GF-D8 (cell line): ENCODE results near the gene FAM170B.

ENCODE experiments used
- DNase-seq: peaks from one replicate; lab custom pipeline; 2025; lab: John Stamatoyannopoulos, UW

The FAM170B gene

DNA sequence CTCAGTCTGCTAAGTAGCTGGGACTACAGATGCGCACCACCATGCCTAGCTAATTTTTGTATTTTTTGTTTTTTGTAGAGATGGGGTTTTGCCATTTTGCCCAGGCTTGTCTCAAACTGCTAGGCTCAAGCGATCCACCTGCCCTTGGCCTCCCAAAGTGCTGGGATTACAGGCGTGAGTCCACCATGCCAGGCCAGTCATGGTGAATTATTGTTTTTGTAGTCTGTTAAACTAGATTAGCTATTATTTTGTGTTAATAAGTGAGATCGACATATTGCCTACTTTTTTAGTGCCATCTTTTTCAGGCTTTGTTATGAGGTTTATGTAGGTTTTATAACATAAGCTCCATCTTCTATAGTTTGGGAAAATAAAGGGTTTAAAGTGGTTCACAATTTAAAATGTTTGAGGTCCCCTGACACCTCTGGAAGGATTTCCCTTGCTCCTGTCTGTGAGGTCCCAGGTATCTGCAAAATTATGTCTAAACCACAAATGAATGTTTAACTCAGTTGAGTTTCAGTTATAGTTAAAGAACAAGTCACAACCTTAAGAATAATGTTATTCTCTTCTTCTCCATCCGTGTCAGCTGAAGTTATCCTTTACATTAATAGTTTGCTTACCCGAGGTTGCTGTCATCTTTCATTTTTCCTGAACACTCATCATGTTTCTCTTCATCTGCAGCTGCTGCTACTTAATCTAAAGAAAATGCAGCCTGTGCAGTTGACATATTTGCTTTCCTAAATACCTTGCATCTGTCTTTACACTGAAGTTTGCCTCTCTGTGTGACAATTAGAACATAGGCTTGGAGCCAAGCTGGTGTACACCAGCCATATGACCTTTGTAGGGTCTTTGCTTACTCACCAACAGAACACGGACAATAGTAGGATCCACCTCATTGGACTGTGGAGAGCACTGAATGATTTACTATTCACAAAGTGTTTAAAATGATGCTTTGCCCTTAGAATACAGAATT lies 9.6 kb downstream of the FAM170B start:
- DNase-seq: no peak

DNA sequence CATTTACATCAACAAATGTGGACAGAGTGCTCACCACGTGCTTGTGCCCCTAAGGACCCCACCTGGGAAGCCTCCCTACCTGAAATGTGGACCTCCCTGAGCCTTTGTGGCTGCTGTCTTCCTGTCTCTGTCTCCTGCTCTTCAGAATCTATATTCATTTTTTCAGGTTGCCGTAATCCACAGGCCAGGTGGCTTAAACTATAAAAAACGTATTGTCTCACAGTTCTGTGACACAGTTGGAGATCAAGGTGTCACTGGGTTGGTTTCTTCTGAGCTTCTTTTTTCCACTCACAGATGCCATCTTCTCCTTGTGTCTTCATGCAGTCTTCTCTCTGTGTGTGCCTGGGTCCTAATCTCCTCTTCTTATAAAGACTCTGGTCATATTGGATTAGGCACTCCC lies 12.9 kb downstream of the FAM170B start:
- no peak for DNase-seq

DNA sequence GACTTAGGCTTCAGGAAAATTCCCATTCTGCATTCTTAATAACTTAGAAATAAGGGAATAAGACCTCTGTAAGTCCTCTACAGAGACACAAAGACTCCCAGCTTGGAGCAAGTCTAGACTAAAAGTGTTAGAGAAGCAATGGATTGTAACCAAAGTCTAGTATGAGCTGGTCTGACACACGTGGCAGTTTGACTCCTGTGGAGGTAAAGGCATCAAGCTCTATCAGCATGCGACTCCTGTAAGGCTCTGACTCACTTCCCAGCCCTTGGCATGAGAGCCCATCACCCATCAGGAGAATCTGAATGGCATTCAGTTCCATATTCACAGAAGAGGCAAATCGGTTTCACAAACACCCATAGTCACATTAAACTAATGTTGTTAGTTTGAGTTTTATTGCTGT lies 14.1 kb downstream of the FAM170B start:
- no peak for DNase-seq

DNA sequence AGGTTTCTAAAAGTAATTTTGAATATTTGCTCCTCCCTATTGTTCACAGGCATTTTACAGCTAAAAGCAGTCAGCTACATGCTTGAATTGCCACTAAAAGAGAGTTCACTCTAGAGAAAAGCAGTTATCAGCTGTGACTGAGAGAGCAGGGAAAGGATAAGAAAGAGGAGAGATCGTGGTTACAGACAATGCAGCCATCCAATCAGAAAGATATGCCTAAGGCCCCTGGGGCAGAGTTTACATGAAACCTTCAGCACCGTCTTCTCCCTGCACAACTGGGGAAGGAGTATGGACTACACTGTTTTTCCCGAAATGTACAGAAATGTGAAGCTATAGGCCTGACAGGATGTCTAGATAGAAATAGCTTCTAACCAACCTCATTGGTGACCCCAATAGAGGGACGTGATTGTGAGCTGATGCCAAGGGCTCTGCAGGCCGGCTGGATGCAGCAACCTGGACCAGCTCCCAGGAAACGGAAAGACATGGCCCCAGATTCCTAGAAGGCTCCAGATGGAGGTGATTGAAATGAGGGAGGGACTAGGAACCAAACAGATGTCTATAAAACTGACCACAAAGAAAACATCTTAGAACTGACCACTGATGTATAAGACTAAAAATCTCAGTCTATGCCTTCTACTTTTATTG lies 15.3 kb downstream of the FAM170B start:
- no peak for DNase-seq

DNA sequence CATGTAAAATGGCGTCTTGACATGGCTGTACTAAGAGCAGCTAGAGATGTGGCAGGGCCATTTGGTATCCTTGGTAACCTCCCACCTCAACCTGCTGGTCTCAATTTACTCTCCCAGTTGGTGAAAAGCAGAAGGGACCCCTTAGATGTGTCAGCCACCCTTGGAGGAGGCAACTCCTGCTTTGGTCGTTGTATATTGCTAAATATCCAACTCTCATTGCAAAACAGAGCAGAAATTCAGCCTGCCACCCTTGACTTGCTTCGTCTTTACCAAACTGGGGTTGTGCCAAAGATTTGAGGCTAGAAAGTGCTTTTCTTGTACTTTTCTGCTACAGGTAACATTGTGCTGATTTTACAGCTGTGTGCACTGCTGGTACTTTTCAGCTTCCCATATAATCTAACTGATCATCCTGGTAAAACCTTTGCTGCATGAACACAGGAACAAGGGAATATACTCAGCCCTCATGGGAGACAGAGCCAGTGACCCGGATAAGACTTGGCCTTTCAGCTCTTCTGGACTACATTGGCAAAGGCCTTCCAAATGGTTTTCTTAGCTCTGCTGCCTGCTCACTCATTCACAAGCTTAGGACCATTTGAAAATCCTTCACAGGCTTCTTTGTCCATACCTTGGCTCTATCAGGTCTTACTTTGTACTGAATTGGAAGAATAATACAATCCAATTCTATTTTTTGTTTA lies 16.3 kb downstream of the FAM170B start:
- no peak for DNase-seq

DNA sequence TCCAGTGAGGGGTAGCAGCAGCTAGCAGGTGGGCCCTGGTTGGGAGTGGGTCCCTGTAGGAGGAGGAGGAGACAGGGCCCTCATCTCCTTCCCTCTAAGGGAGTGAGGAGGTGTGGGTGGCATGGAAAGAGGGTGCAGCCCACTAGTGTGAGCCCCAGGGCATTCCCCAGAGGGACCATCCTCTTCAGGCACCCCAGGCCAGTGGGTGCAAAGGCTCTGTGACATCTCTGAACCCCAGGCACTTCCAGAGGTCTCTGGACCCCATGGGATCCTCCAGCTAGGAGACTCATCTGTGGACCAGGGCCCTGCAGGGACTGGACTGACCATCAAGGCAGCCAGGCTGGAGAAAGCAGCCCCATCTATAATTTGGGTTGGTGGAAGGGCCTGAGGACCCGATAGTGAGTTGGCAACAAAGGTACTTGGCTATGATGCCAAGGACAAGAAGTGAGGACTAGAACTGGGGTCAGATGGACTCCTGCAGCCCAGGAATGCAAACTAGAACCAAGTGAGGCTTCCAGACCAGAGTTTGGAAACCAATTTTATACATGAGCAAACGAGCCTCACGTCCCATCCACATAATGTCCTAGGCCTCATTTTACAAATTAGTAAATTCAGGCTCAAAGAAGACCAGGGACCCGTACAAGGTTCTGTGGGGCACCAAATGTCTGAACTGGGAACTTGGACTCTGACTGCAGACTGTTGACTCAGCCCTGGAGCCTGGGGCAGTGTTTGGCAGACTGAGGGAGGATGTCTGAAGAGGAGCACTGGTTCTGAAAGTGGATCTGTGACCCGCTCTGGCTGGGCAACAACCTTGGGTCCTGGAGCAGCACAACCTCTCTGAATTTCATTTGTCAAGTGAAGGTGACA lies 17.1 kb downstream of the FAM170B start:
- no peak for DNase-seq

DNA sequence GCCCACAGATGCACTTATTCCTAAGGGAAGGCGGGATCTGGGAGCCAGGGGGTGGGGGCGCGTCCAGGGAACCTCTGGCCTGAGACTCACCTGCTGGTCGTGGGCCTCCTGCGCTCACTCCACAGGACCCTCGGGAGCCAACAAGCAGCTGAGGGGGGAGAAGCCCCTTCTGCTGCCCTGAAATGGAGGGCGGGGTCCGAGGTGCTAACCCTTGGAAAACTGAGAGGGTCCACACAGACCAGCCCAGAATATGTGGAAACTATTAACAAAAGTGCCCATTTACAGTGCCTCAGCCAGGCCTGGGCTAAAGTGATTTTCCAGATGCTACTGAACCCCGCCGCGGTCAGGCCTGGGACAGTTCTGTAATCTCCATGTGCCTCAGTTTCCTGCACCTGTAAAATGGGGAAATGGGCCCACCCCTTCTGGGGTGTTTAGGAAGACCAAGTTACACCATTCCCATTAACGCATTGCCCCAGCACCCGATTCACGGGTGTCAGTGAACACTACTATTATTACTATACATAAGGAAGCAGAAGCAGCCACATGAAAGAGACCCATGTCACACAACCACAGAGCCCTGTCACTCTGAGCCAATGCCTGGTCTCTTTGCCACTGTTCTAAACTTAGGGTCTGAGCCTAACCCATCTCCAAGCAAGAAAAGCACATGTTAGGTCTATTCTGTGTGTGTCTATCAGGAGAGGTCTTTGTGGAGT lies 17.9 kb downstream of the FAM170B start:
- no peak for DNase-seq

DNA sequence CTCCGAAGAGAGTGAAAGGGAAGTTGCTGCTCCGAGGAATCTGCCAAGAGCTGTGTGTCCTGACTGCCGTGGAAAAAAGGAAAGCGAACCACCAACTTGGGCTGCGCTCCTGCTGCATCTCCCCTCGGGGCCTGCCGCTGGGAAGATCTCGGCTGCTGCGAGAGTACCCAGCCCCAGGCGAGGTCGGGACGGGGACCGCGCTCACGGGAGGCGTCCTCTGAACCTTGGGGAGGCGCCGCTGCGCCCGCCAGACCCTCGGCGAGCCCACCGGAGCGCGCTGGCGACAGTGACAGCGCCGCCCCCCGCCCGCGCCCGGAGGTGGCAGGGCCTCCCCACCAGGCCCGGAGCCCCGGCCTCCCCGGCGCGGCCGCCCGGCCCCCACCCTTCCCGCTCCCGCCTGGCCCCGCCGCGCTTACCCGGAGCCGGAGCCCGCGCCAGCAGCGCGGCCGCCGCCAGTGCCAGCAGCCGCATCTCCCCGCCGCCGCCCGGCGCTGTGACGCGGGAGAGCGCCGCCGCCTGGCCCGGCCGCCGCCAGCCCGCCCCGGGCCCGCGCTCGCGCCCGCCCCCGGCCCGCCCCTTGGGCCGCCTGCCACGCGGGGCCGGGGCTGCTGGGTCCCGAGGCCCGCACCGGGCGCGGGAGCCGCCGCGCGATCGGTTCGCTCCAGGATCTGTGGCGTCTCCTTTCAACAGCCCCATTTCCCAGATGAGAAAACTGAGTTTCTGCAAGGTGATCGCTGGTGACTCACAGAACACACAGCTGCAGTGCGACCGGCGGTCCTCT lies 18.6 kb downstream of the FAM170B start, which contains the start of gene VSTM4:
Gene VSTM4 (minus strand): TSS at position 508 of the 781 bp plus-strand sequence. CDS start 37 bp downstream, at position 471.
- DNase-seq: no peak

DNA sequence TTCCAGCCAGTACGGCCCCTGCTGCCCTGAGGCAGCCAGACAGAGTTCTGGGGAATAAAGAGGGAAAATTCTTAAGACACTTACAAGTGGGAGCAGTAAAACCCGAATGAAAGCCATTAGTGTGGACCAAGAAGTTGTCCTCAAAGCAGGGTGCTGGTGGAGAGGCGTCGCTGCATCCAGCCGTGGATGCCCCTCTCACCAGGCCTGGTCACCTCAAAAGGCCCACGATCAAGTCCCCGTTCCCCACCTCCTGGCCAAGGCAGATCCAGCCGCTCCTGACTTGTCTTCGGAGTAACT lies 19.2 kb downstream of the FAM170B start:
- no peak for DNase-seq

DNA sequence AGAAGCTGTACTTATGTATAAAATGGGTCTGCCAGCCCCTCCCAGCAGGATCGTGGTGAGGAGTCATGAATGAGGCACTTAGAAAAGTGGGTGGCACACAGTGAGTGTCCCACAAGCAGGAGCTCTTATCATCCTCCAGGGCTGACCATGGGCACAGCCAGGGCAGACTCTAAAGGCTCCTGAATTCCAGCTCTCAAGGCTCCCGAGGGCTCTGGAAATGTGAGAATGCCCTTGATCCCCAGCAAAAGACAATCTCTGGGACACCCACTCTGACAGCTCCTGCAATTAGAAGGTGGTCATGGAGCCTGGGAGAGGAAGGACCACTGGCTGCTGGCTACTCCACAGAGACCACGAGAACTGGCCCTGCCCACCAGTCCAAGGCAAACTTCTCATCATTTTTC lies 20.1 kb downstream of the FAM170B start:
- no peak for DNase-seq

DNA sequence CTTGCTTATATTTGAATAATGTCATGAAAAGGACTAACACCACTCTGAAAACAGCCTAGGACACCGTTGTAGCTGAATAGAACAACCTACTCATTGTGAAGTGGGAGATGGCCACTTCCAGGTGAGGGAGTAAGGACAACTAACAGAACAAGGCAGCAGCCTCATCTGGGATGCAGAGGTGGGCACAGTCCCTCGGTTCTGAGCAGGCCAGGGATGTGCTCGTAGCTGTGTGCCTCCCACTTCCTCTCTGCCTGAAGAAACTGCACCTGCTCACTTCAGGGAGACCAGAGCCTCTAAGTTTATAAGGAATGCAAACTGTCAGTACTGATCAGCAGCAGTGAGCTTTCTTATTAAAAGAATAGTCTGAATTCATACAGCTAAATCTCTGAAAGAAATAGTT lies 21.0 kb downstream of the FAM170B start:
- DNase-seq: no peak

DNA sequence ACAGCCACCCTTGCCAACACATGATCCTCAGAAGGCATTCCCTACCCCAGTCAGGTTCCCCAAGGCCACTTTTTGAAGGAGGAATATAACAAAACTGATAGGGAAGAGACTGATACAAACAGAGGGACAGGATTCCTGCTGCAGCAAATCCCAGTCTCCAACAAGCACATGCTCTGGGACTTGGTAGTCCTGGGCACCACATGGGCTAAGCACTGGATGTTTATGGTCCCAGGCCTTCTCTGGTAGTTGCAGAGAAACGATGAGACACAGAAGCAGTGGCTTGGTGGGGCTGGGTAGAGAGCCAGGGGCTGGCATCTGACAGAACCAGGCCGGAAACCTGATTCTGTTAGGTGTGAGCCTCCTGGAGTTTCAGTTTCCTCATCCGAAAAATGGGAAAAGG lies 21.7 kb downstream of the FAM170B start:
- DNase-seq: no peak

DNA sequence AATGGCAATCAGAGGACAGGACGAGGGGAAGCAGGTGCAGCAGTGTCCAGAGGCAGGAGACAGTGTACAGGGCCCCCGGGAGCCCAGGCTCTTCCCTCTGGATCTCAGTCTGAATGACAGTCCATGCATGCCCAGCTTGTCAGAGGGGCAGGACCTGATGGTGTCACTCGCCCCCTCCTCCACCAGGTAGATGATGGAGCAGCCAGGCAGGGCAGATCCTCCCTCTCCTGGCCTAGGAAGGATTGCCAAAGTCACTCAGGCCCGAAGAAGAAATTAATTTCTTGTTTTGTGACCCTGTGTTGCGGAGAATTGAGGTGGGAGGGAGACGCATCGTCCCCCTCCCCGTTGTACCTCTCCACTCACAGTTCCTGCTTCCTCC lies 22.5 kb downstream of the FAM170B start:
- no peak for DNase-seq

DNA sequence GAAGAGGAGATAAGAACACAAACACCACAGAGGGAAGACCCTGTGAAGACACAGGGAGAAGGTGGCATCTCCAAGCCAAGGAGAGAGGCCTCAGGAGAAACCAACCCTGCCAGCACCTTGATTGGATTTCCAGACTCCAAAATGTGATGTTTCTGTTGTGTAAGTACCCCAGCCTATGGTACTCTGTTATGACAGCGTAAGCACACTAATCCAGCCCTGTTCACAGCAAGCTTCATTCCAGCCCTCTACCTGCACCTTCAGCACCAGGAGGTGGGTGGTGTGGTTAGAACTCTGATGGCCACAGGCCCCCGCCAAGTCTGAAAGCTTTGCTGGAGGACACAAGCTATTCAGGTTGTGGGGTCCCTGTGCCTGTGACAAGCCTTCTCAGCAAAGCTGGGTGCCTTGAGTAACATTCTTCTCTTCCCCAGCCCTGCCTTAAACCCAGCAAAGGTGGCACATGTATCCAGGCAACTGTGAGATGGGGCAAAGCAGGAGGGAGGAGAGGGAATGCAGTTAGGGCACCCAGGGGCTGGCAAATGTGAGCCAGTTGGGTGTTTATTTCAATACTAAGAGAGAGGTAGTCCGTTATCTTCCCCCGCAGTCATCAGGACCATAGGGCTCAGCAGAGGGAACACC lies 23.0 kb downstream of the FAM170B start:
- no peak for DNase-seq

DNA sequence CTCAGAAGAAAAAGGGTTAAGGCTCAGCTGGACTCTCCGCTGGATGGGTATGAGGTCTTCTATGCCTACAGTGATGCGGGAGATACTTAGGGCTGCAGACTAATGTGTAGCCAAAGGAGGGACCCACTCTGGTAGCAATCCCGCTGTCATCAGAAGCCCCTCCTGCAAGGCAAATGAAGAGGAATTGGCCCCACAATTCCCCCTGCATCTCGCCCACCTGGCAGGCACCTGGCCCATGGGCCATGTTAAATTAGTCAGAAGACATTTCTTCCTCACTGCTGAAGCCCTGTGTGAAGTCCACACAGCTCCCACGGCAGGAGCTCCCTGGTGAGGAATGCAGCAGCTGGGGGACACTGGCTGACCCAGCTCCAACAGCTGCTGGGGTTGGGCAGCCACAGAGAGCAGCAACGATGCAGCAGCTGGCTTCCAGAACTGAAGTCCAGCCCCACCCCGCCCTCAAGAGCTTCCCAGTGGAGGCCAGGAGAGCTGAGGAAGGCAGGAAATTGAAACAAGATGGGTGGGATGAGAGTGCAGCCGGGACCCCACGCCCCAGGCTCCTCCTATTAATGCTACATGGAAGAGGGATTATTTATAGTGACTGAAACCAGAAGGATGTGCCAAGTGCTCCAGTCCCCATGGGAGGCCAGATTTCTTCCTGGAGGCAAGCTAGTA lies 24.0 kb downstream of the FAM170B start:
- DNase-seq: no peak

DNA sequence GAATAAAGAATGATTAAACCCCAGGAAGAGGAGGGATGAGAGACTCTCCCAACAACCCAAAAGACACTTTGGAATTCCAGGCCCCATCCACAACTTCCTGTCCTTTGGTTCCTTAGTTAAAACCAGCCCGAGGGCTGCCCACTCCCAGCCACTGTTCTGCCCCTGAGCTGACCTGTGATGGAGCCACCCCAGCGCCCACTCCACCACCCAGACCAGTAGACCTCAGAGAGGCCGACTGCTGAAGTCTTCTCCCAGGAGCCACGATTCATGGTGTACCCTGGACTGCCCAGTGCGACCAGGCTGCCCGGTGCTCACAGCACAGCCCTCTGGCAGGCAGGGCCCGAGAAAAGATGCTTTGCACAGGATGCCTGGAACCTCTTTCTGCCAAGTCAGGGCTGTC lies 25.2 kb downstream of the FAM170B start:
- DNase-seq: no peak

DNA sequence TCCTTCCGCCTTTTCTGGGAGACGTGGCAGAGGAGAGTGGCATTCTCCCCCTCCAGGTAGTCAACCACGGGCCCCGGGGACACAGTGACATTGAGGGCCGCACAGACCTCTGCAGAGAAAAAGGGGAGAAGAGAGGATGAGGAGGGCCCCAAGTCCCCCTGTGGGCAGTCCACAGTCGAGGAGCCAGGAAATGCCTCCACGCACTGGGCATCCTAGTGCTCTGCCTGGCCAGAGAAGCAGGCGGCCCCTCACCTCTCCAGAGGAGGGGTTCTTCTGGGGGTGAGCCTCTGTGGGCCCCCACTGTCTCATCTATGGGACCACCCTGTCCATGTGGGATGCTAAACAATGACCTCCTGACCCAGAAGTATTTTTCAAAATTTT lies 25.9 kb downstream of the FAM170B start:
- DNase-seq: no peak

DNA sequence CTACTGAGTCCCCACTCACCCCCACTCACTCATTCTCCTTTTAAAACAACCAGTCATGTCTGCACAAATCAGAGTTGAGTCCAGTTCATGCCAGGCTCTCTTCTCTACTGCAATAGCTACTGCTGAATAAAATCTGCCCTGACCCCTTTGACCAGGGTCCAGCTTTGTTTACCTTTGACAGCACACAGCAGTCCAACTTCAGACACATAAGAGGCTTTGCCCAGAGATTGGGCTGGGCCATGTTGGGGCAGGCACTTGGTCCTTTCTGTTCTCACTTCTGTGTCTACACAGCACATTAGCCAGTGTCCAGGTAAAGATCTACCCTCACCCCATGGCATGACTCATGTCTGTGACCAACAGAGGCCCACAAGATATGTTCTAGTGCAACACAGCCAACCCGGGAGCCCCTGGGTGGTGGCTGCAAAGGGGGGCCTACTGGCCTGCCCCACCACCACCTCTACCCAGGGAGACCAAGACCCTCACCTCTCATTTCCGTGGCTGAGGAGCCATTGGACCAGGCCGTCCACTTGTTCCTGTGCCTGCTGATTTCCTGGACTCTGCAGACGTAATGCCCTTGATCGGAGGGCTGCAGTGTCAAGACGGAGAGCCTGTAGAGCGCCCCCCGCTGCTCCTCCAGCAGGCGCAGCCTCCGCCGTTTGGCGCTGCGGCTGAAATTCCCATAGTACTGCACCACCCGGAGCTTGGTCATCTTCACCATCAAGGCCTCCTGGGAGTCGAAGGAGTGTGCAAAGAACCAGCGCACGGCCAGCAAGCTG lies 26.5 kb downstream of the FAM170B start:
- DNase-seq: no peak

DNA sequence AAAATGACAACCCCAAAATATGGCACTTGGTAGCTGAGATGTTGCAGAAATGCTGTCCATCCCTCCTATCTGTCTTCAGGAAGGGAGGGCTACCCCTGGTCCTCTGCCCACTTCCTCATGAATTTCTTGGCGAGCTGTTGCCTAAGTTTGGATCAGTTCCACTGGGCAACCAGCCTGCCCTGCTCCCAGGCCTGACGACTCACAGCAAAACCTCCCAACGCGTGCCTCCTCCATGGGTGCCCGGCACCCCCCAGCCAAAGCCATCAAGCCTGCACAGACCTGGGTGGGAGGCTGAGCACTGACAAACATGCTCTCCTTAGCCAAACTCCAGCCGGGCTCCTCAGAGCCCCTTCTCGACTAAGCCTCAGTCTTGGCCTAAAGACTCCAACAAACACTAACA lies 27.4 kb downstream of the FAM170B start:
- DNase-seq: no peak
